ENCODE data around the gene TTC24.

DNA sequence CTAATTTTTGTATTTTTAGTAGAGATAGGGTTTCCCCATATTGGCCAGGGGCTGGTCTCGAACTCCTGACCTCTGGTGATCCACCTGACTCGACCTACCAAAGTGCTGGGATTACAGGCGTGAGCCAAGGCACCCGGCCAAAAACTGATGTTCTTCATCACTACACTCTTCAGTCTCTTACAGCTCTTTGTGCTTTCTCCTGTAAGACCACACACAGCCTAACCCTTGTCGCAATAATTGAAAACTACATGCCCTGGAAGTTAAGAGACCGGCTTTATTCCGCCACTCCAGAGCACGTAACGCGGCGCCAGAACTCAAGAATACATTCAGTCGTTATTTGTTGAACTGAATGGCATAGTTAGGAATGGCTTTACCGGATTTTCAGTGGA is 21.2 kb downstream of the TTC24 start:
- TF ChIP-seq, protein P1, sequence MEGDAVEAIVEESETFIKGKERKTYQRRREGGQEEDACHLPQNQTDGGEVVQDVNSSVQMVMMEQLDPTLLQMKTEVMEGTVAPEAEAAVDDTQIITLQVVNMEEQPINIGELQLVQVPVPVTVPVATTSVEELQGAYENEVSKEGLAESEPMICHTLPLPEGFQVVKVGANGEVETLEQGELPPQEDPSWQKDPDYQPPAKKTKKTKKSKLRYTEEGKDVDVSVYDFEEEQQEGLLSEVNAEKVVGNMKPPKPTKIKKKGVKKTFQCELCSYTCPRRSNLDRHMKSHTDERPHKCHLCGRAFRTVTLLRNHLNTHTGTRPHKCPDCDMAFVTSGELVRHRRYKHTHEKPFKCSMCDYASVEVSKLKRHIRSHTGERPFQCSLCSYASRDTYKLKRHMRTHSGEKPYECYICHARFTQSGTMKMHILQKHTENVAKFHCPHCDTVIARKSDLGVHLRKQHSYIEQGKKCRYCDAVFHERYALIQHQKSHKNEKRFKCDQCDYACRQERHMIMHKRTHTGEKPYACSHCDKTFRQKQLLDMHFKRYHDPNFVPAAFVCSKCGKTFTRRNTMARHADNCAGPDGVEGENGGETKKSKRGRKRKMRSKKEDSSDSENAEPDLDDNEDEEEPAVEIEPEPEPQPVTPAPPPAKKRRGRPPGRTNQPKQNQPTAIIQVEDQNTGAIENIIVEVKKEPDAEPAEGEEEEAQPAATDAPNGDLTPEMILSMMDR (IDR thresholded peaks at IDR 0.05; ENCODE audit: low read depth, low read length, poor library complexity, severe bottlenecking) = no peak
- no peak for TF ChIP-seq EZH2phosphoT487 (IDR thresholded peaks at IDR 0.05; ENCODE audit: borderline replicate concordance, low read length)

Measured in DOHH2 (cell line).